ENCODE results near the gene KRTAP5-8. TPM values are rescaled to one million over a fixed set of nuclear protein-coding genes. Genes with fewer than 3 reads are reported as not detected.

Gene KRTAP5-8
- total and polyA plus RNA-seq, 9 of the 15 experiments (the other 6 are each of a cell fraction or from before 2014, with no cell fraction given): not detected

- no peak for TF ChIP-seq MGA (IDR thresholded peaks at IDR 0.05)
Measured at GRCh38 chr11:71519546-71519945, 18.3 kb upstream of the KRTAP5-8 start (continued).
